Dendritic cell treated with granulocyte-macrophage colony-stimulating factor and Interleukin-4, amounts not matched to agents 40 ng/mL and 50 ng/mL, for 4 days (primary cell): ENCODE measurements around the gene SERTAD4.
"Not testable (repeated sequence)": the region's sequence is repeated elsewhere in the genome, so short reads cannot be mapped to it uniquely, and the experiment has no call there.

ENCODE experiments used
- H3K27ac Mint-ChIP-seq: one replicate; pipeline ENCODE4 v1.8.0; 2022; ENCODE audit warnings: mild to moderate bottlenecking, mixed read lengths
- H3K27me3 Mint-ChIP-seq: one replicate; pipeline ENCODE4 v1.8.0; 2022; ENCODE audit warnings: mild to moderate bottlenecking, mixed read lengths
- H3K36me3 Mint-ChIP-seq: one replicate; pipeline ENCODE4 v1.8.0; 2022; ENCODE audit warnings: low read depth, mixed read lengths
- H3K4me1 Mint-ChIP-seq: one replicate; pipeline ENCODE4 v1.8.0; 2022; ENCODE audit warnings: low read depth, mixed read lengths
- H3K4me3 Mint-ChIP-seq: one replicate; pipeline ENCODE4 v1.8.0; 2022; ENCODE audit warnings: mild to moderate bottlenecking, moderate library complexity, mixed read lengths
- H3K9me3 Mint-ChIP-seq: one replicate; pipeline ENCODE4 v1.8.0; 2022; ENCODE audit warnings: mixed read lengths
- intact Hi-C: fragments of 100-400 bp; cut with micrococcal nuclease; formaldehyde crosslinking; loops from one replicate; pipeline ENCODE4 v1.15.0; 2022

Gene SERTAD4

DNA sequence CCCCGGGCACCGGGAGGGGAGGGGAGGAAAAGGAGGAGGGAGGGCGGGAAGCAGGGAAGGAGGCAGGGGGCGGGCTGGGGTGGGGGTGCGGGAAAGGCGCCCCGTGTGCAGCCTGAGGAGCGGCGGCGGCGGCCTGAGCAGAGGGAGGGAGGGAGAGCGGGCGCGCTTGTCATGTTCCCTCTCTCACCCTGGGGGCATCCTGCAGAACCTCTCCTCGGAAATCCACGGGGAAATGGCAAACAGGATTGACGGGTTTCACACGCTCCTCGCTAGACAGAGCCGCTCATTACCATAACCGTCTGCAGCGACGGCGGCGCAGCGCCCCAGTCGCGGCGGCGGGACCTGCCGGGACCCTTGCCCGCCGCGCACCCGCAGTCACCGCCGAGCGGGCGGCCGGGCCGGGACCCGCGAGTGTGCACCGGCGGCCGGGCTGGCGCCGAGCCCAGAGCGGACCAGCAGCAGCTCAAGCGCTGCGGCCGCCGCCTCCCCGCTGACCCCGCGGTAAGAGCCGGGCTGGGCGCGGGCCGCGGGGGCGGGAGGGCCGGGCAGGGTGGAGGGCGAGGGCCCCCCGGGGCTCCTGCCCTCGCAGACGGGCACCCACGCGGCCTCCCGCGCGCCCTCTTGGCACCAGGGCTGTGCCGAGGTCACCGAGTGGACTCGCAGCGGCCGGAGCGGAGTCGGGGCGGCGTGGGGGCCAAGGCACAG, at the start of gene SERTAD4:
Gene SERTAD4 (plus strand): TSS at position 286 of the 705 bp plus-strand sequence. CDS start 5,165 bp downstream, outside the sequence.
- intact Hi-C loops = no loop called here
- no peaks in the 10 kb centered on the region for H3K4me1 Mint-ChIP-seq
- no peaks in the 10 kb centered on the region for H3K9me3 Mint-ChIP-seq
- H3K36me3 Mint-ChIP-seq = no peaks in the 10 kb centered on the region
- H3K27me3 Mint-ChIP-seq = peaks cover 69% of the 10 kb centered on the region
- H3K4me3 Mint-ChIP-seq = no peak within 1 kb of the TSS
- no peak within 1 kb of the TSS for H3K27ac Mint-ChIP-seq

DNA sequence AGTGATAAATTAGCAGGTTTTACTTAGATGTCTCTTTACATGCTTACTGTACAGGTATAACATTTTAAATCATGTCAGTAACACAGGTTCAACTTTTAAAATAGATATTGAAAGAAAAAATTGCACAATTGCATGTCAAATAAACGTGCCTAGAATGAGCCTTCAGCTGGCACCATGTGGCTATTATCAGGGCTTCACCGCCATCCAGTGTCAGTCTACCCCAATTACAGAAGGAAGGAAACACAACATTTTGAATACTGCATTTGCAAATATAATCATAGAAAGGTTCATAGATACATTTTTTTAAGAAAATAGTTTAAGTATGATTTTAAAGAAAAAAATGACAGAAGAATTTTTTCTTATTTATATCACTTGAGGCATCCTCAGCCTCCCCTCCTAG, 47.5 kb upstream of the SERTAD4 start:
- Mint-ChIP-seq H3K27me3 (no peaks in the 10 kb centered on the region), H3K4me3 (no peak overlapping the region), H3K4me1 (no peaks in the 10 kb centered on the region), H3K27ac (no peak overlapping the region), H3K36me3 (no peaks in the 10 kb centered on the region), H3K9me3 (no peaks in the 10 kb centered on the region)
- intact Hi-C loops = no loop called here

DNA sequence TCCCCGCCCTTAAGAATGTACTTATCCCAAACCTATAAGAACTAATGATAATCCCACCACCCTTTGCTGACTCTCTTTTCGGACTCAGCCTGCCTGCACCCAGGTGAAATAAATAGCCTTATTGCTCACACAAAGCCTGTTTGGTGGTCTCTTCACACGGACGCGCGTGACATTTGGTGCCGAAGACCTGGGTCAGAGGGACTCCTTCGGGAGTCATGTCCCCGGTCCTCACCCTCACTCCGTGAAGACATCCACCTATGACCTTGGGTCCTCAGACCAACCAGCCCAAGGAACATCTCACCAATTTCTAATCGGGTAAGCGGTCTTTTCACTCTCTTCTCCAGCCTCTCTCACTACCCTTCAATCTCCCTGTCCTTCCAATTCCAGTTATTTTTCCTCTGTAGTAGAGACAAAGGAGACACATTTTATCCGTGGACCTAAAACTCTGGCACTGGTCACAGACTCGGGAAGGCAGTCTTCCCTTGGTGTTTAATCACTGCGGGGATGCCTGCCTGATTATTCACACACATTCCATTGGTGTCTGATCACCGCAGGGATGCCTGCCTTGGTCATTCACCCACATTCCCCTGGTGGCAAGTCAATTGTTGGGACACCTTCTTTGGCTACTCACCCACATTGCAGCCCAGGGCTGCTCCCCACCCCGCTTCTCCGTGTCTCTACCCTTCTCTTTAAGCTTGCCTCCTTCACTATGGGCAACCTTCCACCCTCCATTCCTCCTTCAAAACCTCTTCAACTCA, 44.6 kb upstream of the SERTAD4 start:
- intact Hi-C loops, H3K4me1 Mint-ChIP-seq, H3K27ac Mint-ChIP-seq, H3K27me3 Mint-ChIP-seq, H3K36me3 Mint-ChIP-seq, H3K9me3 Mint-ChIP-seq, H3K4me3 Mint-ChIP-seq: not testable (repeated sequence)

DNA sequence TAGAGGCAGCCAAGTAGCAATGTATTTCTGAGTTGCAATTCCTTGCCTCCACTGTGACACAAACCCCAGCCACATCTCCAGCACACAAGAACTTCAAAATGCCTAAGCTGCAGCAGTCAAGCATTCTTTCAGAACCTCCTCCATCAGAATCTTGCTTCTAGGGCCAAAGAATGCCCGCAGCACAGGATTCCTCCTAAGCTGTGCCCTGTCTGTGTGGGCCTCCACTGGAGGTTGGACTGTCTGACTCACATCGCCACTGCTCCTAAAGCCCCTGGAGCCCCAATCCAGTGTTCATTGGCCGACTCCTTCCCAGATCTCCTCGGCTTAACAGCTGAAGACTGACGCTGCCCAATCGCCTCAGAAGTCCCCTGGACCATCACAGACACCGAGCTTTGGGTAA, 43.2 kb upstream of the SERTAD4 start:
- no peak overlapping the region for H3K4me3 Mint-ChIP-seq
- no peaks in the 10 kb centered on the region for H3K9me3 Mint-ChIP-seq
- no peak overlapping the region for H3K27ac Mint-ChIP-seq
- H3K36me3 Mint-ChIP-seq = no peaks in the 10 kb centered on the region
- intact Hi-C loops = no loop called here
- no peaks in the 10 kb centered on the region for H3K4me1 Mint-ChIP-seq
- no peaks in the 10 kb centered on the region for H3K27me3 Mint-ChIP-seq

DNA sequence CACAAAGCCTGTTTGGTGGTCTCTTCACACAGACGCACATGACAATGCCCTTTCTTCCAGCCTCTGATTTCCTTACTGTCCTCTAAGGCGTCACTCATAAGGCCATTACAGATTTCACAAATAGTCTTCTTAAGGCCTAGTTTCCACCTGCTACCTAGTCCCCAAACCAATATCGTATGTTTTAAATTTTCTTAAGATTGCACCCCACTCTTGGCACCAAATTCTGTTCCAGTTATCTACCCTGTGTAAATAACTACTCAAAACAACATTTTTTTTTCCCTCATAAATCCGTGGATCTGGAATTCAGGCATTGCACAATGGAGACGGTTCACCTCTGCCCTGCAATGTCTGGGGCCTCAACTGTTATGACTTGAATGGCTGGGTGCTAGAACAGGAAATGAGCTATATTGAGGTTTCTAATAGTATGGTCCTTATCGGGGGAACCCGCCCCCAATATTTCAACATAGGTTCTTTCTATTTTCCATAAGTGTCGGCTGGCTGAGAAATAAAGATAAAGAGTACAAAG, 36.9 kb upstream of the SERTAD4 start:
- Mint-ChIP-seq H3K4me1 (no peaks in the 10 kb centered on the region), H3K9me3 (no peaks in the 10 kb centered on the region), H3K27me3 (no peaks in the 10 kb centered on the region), H3K4me3 (no peak overlapping the region), H3K27ac (no peak overlapping the region), H3K36me3 (no peaks in the 10 kb centered on the region)
- intact Hi-C loops = no loop called here

DNA sequence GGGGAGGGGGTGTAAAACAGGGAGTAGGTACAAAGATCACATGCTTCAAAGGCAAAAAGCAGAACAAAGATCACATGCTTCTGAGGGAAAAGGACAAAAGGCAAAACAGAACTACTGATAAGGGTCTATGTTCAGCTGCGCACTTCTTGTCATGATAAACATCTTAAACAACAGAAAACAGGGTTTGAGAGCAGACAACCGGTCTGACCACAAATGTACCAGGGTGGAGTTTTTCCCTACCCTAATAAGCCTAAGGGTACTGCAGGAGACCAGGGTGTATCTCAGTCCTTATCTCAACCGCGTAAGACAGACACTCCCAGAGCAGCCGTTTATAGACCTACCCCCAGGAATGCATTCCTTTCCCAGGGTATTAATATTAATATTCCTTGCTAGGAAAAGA, 36.3 kb upstream of the SERTAD4 start:
- H3K4me1 Mint-ChIP-seq, H3K27ac Mint-ChIP-seq, H3K36me3 Mint-ChIP-seq, H3K9me3 Mint-ChIP-seq, H3K4me3 Mint-ChIP-seq, H3K27me3 Mint-ChIP-seq, intact Hi-C loops: not testable (repeated sequence)

GRCh38 chr1:210198840-210199239, 33.8 kb upstream of the SERTAD4 start:
- Mint-ChIP-seq H3K4me1 (no peaks in the 10 kb centered on the region), H3K27me3 (no peaks in the 10 kb centered on the region), H3K27ac (no peak overlapping the region), H3K4me3 (no peak overlapping the region), H3K9me3 (no peaks in the 10 kb centered on the region), H3K36me3 (no peaks in the 10 kb centered on the region)
- intact Hi-C loops = no loop called here

DNA sequence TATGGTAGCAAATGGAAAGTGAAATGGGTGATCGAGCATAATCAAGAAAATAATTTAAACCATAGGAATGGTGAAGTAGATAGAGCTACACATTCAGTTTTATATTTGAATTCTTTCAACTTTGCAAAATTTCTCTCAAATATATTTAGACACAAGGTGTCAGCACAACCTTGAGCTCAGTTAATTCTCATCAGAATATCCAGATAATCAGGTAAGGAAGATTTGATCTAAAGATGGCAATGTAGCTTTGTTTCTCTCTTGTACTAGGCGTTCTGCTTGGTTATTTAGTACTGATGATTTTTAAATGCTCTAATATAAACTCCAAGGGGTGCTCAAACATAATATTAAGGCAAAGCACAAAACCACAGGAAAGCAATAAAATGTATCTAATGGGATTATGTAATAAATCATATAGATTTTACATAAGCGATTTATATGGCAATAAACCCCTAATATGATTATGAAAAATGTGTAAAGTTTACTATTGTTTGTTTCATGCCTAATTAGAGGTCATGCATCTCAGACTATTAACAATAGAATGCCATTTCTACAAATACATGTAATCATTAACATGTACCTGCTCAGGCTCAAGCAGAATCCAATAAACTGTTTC, 32.4 kb upstream of the SERTAD4 start:
- intact Hi-C loops = no loop called here
- Mint-ChIP-seq H3K4me3 (no peak overlapping the region), H3K9me3 (no peaks in the 10 kb centered on the region)

GRCh38 chr1:210201681-210202080, 30.9 kb upstream of the SERTAD4 start:
- no peaks in the 10 kb centered on the region for H3K9me3 Mint-ChIP-seq
- no peaks in the 10 kb centered on the region for H3K4me1 Mint-ChIP-seq
- no peak overlapping the region for H3K4me3 Mint-ChIP-seq
- no peaks in the 10 kb centered on the region for H3K27me3 Mint-ChIP-seq
- intact Hi-C loops = no loop called here
- H3K27ac Mint-ChIP-seq = no peak overlapping the region
- no peaks in the 10 kb centered on the region for H3K36me3 Mint-ChIP-seq

More for the DNA sequence above, 32.4 kb upstream of the SERTAD4 start:
- H3K27ac Mint-ChIP-seq = no peak overlapping the region
- H3K36me3 Mint-ChIP-seq = no peaks in the 10 kb centered on the region
- H3K27me3 Mint-ChIP-seq = no peaks in the 10 kb centered on the region
- H3K4me1 Mint-ChIP-seq = no peaks in the 10 kb centered on the region

DNA sequence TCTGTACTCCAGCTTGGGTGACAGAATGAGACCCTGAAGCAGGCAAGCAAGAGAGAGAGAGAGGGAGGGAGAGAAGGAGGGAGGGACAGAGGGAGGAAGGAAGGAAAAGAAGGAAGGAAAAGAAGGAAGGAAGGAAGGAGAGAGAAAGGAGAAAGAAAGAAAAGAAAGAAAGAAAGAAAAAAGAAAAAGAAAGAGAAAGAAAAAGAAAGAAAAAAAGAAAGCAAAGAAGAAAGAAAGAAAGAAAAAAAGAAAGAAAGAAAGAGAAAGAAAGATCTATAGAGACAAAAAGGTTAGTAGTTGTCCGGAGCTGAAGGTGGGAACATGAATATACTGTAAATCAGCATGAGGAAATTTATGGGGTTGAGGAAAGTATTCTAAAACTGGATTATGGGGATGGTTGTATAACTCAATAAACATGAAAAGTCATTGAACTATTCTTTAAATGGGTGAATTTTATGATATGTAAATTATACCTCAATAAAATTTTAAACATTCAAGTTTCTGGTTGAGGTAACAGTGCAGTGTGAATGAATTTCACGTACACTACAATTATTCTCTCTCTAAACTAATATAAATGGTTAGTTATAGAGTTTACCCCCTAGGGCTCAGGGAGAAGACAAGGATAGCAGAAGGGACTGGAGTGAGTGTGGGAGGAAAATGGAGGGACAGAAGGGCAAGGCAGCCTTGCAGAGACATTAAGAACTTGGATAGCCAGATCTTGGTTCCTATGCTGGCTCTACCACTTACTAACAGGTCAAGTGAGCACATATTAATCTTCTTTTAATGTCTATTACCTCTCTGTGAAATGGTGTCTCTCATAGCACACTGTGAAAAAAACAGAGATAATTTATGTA, 24.8 kb upstream of the SERTAD4 start:
- no peak overlapping the region for H3K4me3 Mint-ChIP-seq
- H3K27ac Mint-ChIP-seq = no peak overlapping the region
- no peaks in the 10 kb centered on the region for H3K9me3 Mint-ChIP-seq
- no peaks in the 10 kb centered on the region for H3K4me1 Mint-ChIP-seq
- H3K36me3 Mint-ChIP-seq = no peaks in the 10 kb centered on the region
- intact Hi-C loops = no loop called here
- H3K27me3 Mint-ChIP-seq = no peaks in the 10 kb centered on the region

DNA sequence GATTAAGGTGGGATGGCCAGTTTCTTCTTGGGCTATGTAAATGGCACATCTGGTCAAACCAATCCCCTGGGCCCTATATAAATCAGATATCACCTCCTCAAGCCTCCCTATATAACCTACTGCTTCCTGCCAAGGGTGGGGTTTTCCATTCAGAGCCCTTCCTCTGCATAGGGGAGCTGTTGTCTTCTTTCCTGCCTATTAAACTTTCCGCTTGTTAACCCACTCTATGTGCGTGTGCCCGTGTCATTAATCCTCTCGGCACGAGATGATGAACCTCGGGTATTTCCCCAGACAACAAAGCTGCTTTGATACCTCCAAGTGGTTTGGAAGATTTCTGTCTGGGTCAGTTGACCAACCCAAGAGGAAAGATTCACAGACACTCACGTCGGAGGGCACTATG, 19.3 kb upstream of the SERTAD4 start:
- H3K36me3 Mint-ChIP-seq = no peaks in the 10 kb centered on the region
- no peaks in the 10 kb centered on the region for H3K27me3 Mint-ChIP-seq
- no peaks in the 10 kb centered on the region for H3K9me3 Mint-ChIP-seq
- intact Hi-C loops = no loop called here
- H3K27ac Mint-ChIP-seq = no peak overlapping the region
- H3K4me3 Mint-ChIP-seq = no peak overlapping the region
- H3K4me1 Mint-ChIP-seq = no peaks in the 10 kb centered on the region

GRCh38 chr1:210214573-210215409, 17.8 kb upstream of the SERTAD4 start:
- Mint-ChIP-seq H3K36me3 (no peaks in the 10 kb centered on the region), H3K27me3 (no peaks in the 10 kb centered on the region), H3K4me3 (no peak overlapping the region), H3K9me3 (no peaks in the 10 kb centered on the region), H3K4me1 (no peaks in the 10 kb centered on the region), H3K27ac (no peak overlapping the region)
- intact Hi-C loops = no loop called here

GRCh38 chr1:210217482-210217881, 15.1 kb upstream of the SERTAD4 start:
- intact Hi-C loops = no loop called here
- peaks cover 3% of the 10 kb centered on the region for H3K27me3 Mint-ChIP-seq

More at GRCh38 chr1:210217482-210217881, 15.1 kb upstream of the SERTAD4 start:
- no peaks in the 10 kb centered on the region for H3K4me1 Mint-ChIP-seq
- H3K36me3 Mint-ChIP-seq = no peaks in the 10 kb centered on the region
- H3K27ac Mint-ChIP-seq = no peak overlapping the region
- H3K9me3 Mint-ChIP-seq = no peaks in the 10 kb centered on the region
- H3K4me3 Mint-ChIP-seq = no peak overlapping the region
